Thyroid gland (tissue), 4 donors: ENCODE results near the gene RUFY2. TPM values are rescaled to one million over a fixed set of nuclear protein-coding genes. Genes with fewer than 3 reads are reported as not detected.
A peak's percentile ranks its signal among the peaks of the same experiment; 100 is the strongest.

Experiments
- DNase-seq, 2 donors: peaks; one replicate each; pipeline ENCODE4 v3.0.0-alpha.2; 2019
- H3K27ac ChIP-seq, 3 donors: fragments of 200-600 bp; sonication (generic); 1 replicate in 2 of 3; 2 replicates in 1 of 3; pipeline ENCODE4 v1.5.1; 2016 to 2019; ENCODE audit warnings: mild to moderate bottlenecking in 1 of 3, moderate library complexity in 1 of 3
- H3K27me3 ChIP-seq: fragments of 200-600 bp; sonication (generic); one replicate; pipeline ENCODE4 v1.5.1; 2019
- H3K36me3 ChIP-seq, 2 donors: fragments of 200-600 bp; sonication (generic); one replicate each; pipeline ENCODE4 v1.5.1; 2016 to 2019
- H3K4me1 ChIP-seq, 2 donors: fragments of 200-600 bp; sonication (generic); one replicate each; pipeline ENCODE4 v1.5.1; 2017 to 2019
- H3K4me3 ChIP-seq, 3 donors: fragments of 200-600 bp; sonication (generic); replicated peaks in 1 of 3; 1 replicate in 2 of 3; 2 replicates in 1 of 3; pipeline ENCODE4 v1.5.1; 2016; ENCODE audit warnings: mild to moderate bottlenecking in 1 of 3
- H3K9me3 ChIP-seq: fragments of 200-600 bp; sonication (generic); one replicate; pipeline ENCODE4 v1.5.1; 2017
- CTCF ChIP-seq, 6 experiments: fragments of 200-600 bp in 3 of 6; fragments of 450-650 bp in 3 of 6; sonication (generic) in 3 of 6; IDR thresholded peaks; one replicate each; pipeline ENCODE4 v1.5.1; 2016 to 2019; ENCODE audit warnings: antibody characterized with exemption in 6 of 6, mild to moderate bottlenecking in 2 of 6, inconsistent platforms in 1 of 6, moderate library complexity in 1 of 6
- POLR2A ChIP-seq, 2 donors: fragments of 450-650 bp; IDR thresholded peaks; one replicate each; pipeline ENCODE4 v1.6.1; 2017; ENCODE audit warnings: antibody characterized with exemption in 2 of 2, mild to moderate bottlenecking in 2 of 2, moderate library complexity in 1 of 2
- WGBS, 2 donors: methylation state at CpG; one replicate each; pipeline ENCODE4 v1.1.5; 2017; 5-methylcytosine and 5-hydroxymethylcytosine counted together
- intact Hi-C: fragments of 100-400 bp; cut with DNase I; formaldehyde crosslinking; loops from one replicate; pipeline ENCODE4 v1.15.1; 2023
- total RNA-seq, 4 donors: library from RNA; depleted of rRNA; stranded (reverse); fragments of >200 nt; gene quantifications; one replicate each; pipeline ENCODE4 v1.2.3, GENCODE V29; 2016

RUFY2 gene
- total RNA-seq, 4 donors from 2014 or later = 27.4 to 52.5 (median 31.4) TPM

GRCh38 chr10:68336754-68337351, 70.2 kb downstream of the RUFY2 start:
- no peaks in the 10 kb centered on the region for H3K27me3 ChIP-seq
- no peak overlapping the region for H3K4me3 ChIP-seq
- no peak for DNase-seq
- H3K27ac ChIP-seq = no peak overlapping the region
- WGBS, 2 donors = 70 to 78% methylated on average over 7 of the region's 7 CpGs
- no peaks in the 10 kb centered on the region for H3K9me3 ChIP-seq
- TF ChIP-seq CTCF (IDR thresholded peaks at IDR 0.05) (no peak), POLR2A (IDR thresholded peaks at IDR 0.05) (no peak)
- intact Hi-C loops = no loop called here
- peaks cover 33 to 36% of the 10 kb centered on the region in 2 donors for H3K36me3 ChIP-seq
- H3K4me1 ChIP-seq = peaks cover 35 to 42% of the 10 kb centered on the region in 2 donors

DNA sequence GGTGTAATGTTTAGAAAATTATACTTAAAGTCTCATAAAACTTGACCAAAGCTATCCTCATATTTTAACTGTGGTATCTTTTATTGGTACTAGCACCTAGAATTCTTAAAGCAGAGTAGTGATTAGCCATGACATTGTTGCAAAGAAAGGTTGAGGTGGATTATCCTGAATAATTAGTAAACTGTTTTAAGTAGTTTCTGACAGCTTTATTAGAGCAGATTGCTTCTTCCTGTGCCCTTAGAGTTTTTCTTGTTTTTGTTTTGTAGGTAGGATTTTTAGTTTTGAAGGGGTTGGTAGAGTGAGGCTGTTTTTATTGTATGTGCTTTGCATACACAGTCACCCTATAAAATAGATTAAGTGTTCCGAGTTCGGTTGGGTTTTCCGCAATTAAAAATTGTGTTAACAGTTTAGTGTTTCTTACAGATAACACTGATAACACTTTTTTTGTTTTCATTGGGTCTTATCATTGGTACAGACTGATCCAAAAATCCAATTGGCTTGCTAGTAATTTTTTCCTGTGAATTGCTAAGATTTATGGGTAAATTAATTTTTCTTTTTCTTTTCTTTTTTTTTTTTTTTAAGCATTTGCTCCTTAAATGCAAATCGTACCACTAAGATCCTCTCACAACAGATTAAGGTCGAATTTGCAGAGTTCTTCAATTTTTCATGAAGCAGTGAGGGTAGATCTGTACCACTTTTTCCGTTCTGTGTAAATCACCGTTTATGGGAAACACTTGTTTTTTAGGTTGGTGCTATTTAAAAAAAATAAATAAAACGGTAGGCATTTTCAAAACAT, 72.2 kb downstream of the RUFY2 start:
- Histone ChIP-seq H3K27me3 (no peaks in the 10 kb centered on the region), H3K4me1 (peaks cover 42 to 46% of the 10 kb centered on the region in 2 donors), H3K4me3 (peak overlapping the region in 2 of 3 donors; percentile 76 to 89), H3K9me3 (no peaks in the 10 kb centered on the region), H3K27ac (peak overlapping the region in 1 of 3 donors; percentile 99), H3K36me3 (peaks cover 13 to 16% of the 10 kb centered on the region in 2 donors)
- WGBS, 2 donors = 7 to 9% methylated on average over 8 of the region's 8 CpGs
- DNase-seq = no peak
- TF ChIP-seq POLR2A (IDR thresholded peaks at IDR 0.05) = no peak
- TF ChIP-seq CTCF (IDR thresholded peaks at IDR 0.05) = no peak
- intact Hi-C loops = no loop called here

DNA sequence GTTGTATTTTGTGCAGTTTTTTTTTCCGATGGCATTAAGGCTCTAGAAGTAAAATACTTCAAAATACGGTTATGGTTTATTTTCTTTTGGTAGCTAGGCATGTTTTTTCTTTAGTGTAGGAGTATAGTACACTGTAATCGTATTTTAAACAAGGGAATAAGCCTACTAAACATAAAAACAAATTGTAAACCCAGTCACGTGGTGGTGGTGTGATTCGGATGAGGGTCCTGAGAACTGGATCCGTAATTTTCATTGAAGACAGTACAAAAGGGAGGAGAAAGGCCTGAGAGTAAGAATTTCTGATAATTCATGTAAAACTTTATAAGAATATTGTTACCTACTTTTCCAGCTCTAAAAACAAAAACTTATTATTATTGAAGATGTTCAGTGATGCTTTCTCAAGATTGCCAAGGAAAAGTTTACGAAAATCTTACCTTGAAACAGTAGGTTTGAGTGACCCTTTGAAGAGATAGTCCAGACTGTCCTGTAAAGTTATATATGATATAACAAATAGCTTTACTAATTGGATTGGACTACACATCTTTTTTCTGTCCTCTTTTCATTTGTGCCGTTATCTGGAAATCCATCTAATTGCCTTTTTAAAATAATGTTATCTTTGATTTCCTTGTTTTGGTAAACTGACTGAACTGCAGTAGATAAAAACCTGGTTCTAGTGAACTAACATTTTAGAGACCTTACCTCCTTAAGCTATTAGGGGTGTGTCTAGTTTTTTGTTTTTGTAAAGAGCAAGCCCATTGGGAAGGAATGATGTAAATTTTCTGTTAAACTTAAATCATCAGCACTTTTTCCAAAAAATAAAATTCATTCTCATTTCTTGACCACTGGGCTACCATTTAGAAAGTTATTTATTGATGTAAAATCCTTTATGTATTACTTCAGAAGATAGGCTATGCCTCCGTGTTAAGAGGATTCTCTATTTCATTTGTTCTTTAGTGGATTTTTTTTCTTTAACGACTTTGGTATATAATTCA, 73.3 kb downstream of the RUFY2 start:
- Histone ChIP-seq H3K36me3 (peaks cover 4% of the 10 kb centered on the region in 2 donors), H3K9me3 (no peaks in the 10 kb centered on the region), H3K4me3 (peak overlapping the region; percentile 57 to 89 (median 76)), H3K4me1 (peaks cover 51 to 56% of the 10 kb centered on the region in 2 donors), H3K27ac (peak overlapping the region; percentile 99), H3K27me3 (no peaks in the 10 kb centered on the region)
- DNase-seq = no peak
- intact Hi-C loops = no loop called here
- TF ChIP-seq POLR2A (IDR thresholded peaks at IDR 0.05) (no peak), CTCF (IDR thresholded peaks at IDR 0.05) (no peak)
- 2 to 5% methylated on average over 10 of the region's 10 CpGs for WGBS, 2 donors

GRCh38 chr10:68333058-68333395, 74.0 kb downstream of the RUFY2 start:
- peaks cover 53 to 60% of the 10 kb centered on the region in 2 donors for H3K4me1 ChIP-seq
- no peak for DNase-seq
- no peaks in the 10 kb centered on the region for H3K36me3 ChIP-seq
- intact Hi-C loops = no loop called here
- H3K27me3 ChIP-seq = no peaks in the 10 kb centered on the region
- peak overlapping the region; percentile 99 for H3K27ac ChIP-seq
- H3K4me3 ChIP-seq = peak overlapping the region; percentile 57 to 89 (median 76)
- 0% methylated on average over 10 of the region's 10 CpGs for WGBS, 2 donors
- no peaks in the 10 kb centered on the region for H3K9me3 ChIP-seq
- no peak for TF ChIP-seq POLR2A (IDR thresholded peaks at IDR 0.05)
- TF ChIP-seq CTCF (IDR thresholded peaks at IDR 0.05) = no peak
